HG02943 (cell line): ENCODE results near the gene IDH2.

ENCODE experiments used
- ATAC-seq: cut with Tn5 transposase; IDR thresholded peaks from one replicate; pipeline ENCODE4 v1.9.1; 2021; ENCODE audit warnings: mild to moderate bottlenecking, low read depth, moderate library complexity; ENCODE audit not compliant: unreplicated experiment

IDH2 gene

GRCh38 chr15:90047956-90048575 lies 54.2 kb downstream of the IDH2 start:
- ATAC-seq, result no peak

GRCh38 chr15:90046911-90047392 lies 55.3 kb downstream of the IDH2 start:
- ATAC-seq, result no peak

GRCh38 chr15:90046289-90046688 lies 56.0 kb downstream of the IDH2 start:
- ATAC-seq, result no peak

- ATAC-seq, result no peak
These were observed 57.3 kb downstream of the IDH2 start for GRCh38 chr15:90044916-90045371.

GRCh38 chr15:90044191-90044590 lies 58.1 kb downstream of the IDH2 start:
- no peak for ATAC-seq

GRCh38 chr15:90043530-90044010 lies 58.7 kb downstream of the IDH2 start:
- ATAC-seq, result no peak

GRCh38 chr15:90042766-90043529 lies 59.3 kb downstream of the IDH2 start:
- ATAC-seq, result no peak

GRCh38 chr15:90042356-90042755 lies 59.9 kb downstream of the IDH2 start:
- no peak for ATAC-seq

- ATAC-seq, result no peak
These were observed 61.6 kb downstream of the IDH2 start for GRCh38 chr15:90040618-90041017.

- ATAC-seq, result no peak
These were observed 62.3 kb downstream of the IDH2 start for GRCh38 chr15:90039996-90040395.

GRCh38 chr15:90038632-90039095 lies 63.6 kb downstream of the IDH2 start:
- no peak for ATAC-seq

GRCh38 chr15:90037961-90038631 lies 64.2 kb downstream of the IDH2 start:
- no peak for ATAC-seq

GRCh38 chr15:90037511-90037860 lies 64.8 kb downstream of the IDH2 start:
- ATAC-seq, result no peak

- ATAC-seq, result no peak
These were observed 65.3 kb downstream of the IDH2 start for GRCh38 chr15:90036806-90037510.

- ATAC-seq, result no peak
These were observed 65.9 kb downstream of the IDH2 start for GRCh38 chr15:90036343-90036742.

GRCh38 chr15:90035840-90036230 lies 66.4 kb downstream of the IDH2 start:
- no peak for ATAC-seq

- no peak for ATAC-seq
These were observed 67.0 kb downstream of the IDH2 start for GRCh38 chr15:90035095-90035839.

- ATAC-seq, result no peak
These were observed 68.8 kb downstream of the IDH2 start for GRCh38 chr15:90033448-90033847.
